GM06990 (cell line): ENCODE data around the gene FBXO2.

Experiments
- DNase-seq: peaks from one replicate; pipeline ENCODE4 v3.0.0-alpha.2; 2011; ENCODE audit not compliant: insufficient read length; ENCODE audit errors: extremely low read depth
- H3K27me3 ChIP-seq: replicated peaks from 2 replicates; pipeline ENCODE4 v1.6.0; 2011; ENCODE audit warnings: low read length; ENCODE audit not compliant: control insufficient read depth, insufficient read depth
- H3K36me3 ChIP-seq: 2 replicates; pipeline ENCODE4 v1.5.1; 2011; ENCODE audit warnings: low read length; ENCODE audit not compliant: control insufficient read depth, insufficient read depth
- H3K4me3 ChIP-seq: replicated peaks from 2 replicates; pipeline ENCODE4 v1.5.1; 2011; ENCODE audit warnings: low read depth, mild to moderate bottlenecking, control low read depth, low read length
- CTCF ChIP-seq: IDR thresholded peaks from 2 replicates; pipeline ENCODE4 v1.5.1; 2011; ENCODE audit warnings: low read length, control low read depth, mild to moderate bottlenecking, inconsistent platforms; ENCODE audit not compliant: insufficient read depth, poor library complexity, severe bottlenecking

FBXO2 gene

DNA sequence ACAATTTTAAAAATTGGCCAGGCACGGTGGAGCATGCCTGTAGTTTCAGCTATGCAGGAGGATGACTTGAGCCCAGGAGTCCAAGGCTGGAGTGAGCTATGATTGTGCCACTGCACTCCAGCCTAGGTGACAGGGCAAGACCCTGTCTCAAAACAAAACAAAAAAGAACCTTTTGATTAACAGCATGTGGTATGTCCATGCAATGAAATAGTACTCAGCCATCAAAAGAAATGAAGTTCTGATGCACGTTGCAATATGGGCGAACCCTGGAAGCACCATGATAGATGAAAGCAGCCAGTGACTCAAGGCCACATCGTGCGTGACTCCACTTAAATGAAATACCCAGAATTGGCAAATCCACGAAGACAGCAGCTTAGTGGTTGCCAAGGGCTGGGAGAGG, 47.5 kb downstream of the FBXO2 start:
- DNase-seq = no peak
- no peaks in the 10 kb centered on the region for H3K36me3 ChIP-seq
- TF ChIP-seq CTCF = no peak
- no peak overlapping the region for H3K4me3 ChIP-seq
- no peaks in the 10 kb centered on the region; the same call in 1 of the 2 replicates for H3K27me3 ChIP-seq

DNA sequence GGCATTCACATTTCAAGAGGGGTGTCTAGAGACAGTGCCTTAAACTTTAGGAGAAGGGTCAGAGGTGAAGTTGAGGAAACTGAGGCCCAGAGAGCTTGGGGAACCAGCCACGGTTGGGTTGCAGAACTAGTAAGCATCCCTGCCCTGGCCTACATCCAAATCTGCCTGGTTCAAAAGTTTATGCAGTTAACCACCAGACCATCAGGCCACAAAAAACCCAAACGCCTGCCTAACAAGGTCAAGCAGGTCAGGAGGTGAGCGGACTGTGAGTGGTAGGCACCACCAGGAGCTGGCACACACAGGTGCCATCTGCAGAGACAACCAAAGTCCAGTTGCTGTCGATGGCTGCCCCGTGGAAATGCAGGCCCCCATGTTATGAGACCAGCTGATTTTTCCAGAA, 51.2 kb downstream of the FBXO2 start:
- H3K36me3 ChIP-seq = no peaks in the 10 kb centered on the region
- H3K4me3 ChIP-seq = no peak overlapping the region
- H3K27me3 ChIP-seq = no peaks in the 10 kb centered on the region; the same call in 1 of the 2 replicates
- DNase-seq = no peak
- no peak for TF ChIP-seq CTCF

- H3K27me3 ChIP-seq = no peaks in the 10 kb centered on the region; the same call in 1 of the 2 replicates
- H3K36me3 ChIP-seq = no peaks in the 10 kb centered on the region
- TF ChIP-seq CTCF = no peak
- no peak for DNase-seq
- no peak overlapping the region for H3K4me3 ChIP-seq
Observed at GRCh38 chr1:11602424-11602823, 51.8 kb downstream of the FBXO2 start.

DNA sequence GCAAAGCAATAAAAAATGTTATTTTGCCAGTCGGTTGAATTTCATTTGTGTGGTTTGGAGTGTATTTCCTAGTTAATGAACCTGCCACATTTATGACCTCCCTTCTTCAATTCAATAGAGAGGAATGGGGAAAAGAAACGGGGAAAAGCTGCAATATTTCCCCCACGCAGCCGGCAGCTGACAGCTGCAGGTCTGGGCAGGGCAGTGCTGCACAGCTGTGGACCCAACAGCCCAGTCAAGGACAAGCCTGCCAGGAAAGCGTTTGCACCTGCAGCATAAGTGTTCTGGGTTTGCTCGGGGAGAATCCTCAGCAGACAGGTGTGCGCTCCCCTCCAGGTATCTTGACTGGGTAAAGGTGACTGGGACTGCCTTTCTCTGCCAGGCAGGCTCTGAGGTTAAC, 53.4 kb downstream of the FBXO2 start:
- H3K27me3 ChIP-seq = no peaks in the 10 kb centered on the region; the same call in 1 of the 2 replicates
- no peak overlapping the region for H3K4me3 ChIP-seq
- H3K36me3 ChIP-seq = no peaks in the 10 kb centered on the region
- no peak for TF ChIP-seq CTCF
- no peak for DNase-seq

DNA sequence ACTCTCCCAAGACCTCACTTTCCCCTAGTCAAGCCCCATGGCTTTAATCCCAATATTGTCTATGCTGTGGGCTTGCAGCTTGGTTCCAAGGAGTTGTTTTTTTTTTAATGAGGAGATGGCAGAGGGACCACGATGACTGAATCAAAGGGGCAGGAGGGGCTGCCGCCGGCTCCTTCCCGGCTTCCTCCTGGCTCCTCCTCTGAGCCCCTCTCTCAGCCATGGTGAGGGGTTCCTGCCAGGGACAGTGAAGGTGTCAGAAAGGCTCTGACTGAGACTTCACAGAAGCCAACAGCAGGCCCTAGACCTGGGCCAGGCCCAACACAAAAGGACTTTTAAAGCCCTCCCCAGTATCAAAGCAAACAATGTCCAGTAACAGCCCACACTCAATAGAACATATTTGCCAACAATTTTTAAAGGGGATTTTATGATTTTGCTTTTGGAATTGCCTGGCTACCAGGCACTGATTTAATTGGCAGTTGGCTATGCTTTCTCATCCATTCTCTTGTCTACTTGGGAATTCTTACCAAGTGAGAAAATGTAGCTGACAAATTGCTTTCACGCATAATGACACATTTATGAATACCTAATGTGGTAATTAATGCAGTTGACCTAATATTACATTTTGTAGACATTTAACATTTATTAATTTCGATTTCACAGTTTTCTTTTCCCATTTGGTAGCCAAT, 54.2 kb downstream of the FBXO2 start:
- TF ChIP-seq CTCF = no peak
- Histone ChIP-seq H3K27me3 (no peaks in the 10 kb centered on the region; the same call in 1 of the 2 replicates), H3K36me3 (no peaks in the 10 kb centered on the region), H3K4me3 (no peak overlapping the region)
- no peak for DNase-seq
